Activated naive CD4-positive, alpha-beta T cell treated with anti-CD3 and anti-CD28 coated beads, Interleukin-2, amount 50 U/mL, for 24 hours (primary cell): ENCODE results near the gene SLC18A3.

Experiments
- H3K27ac Mint-ChIP-seq: one replicate; pipeline ENCODE4 v1.8.0; 2021; ENCODE audit warnings: mild to moderate bottlenecking, mixed read lengths
- H3K27me3 Mint-ChIP-seq: one replicate; pipeline ENCODE4 v1.8.0; 2021; ENCODE audit warnings: mixed read lengths
- H3K36me3 Mint-ChIP-seq: one replicate; pipeline ENCODE4 v1.8.0; 2021; ENCODE audit warnings: mixed read lengths
- H3K4me1 Mint-ChIP-seq: one replicate; pipeline ENCODE4 v1.8.0; 2021; ENCODE audit warnings: mixed read lengths
- H3K4me3 Mint-ChIP-seq: one replicate; pipeline ENCODE4 v1.8.0; 2021; ENCODE audit warnings: mild to moderate bottlenecking, mixed read lengths
- H3K9me3 Mint-ChIP-seq: one replicate; pipeline ENCODE4 v1.8.0; 2021; ENCODE audit warnings: mixed read lengths

SLC18A3 gene

GRCh38 chr10:49610114-49610457 is at the start of gene SLC18A3:
TSS of gene SLC18A3 (plus strand) at chr10:49610310. CDS start at chr10:49610741, 431 bp downstream.
- peaks cover 9% of the 10 kb centered on the region for H3K9me3 Mint-ChIP-seq
- H3K4me3 Mint-ChIP-seq: no peak within 1 kb of the TSS
- H3K27me3 Mint-ChIP-seq: peaks cover 39% of the 10 kb centered on the region
- H3K36me3 Mint-ChIP-seq: no peaks in the 10 kb centered on the region
- no peak within 1 kb of the TSS for H3K27ac Mint-ChIP-seq
- peaks cover 11% of the 10 kb centered on the region for H3K4me1 Mint-ChIP-seq

GRCh38 chr10:49560526-49560925 is 49.6 kb upstream of the SLC18A3 start:
- Mint-ChIP-seq H3K4me1 (no peaks in the 10 kb centered on the region), H3K36me3 (no peaks in the 10 kb centered on the region), H3K9me3 (no peaks in the 10 kb centered on the region), H3K27ac (no peak overlapping the region), H3K4me3 (no peak overlapping the region), H3K27me3 (peaks cover 7% of the 10 kb centered on the region)

- H3K27ac Mint-ChIP-seq: no peak overlapping the region
- H3K36me3 Mint-ChIP-seq: no peaks in the 10 kb centered on the region
- H3K27me3 Mint-ChIP-seq: peaks cover 10% of the 10 kb centered on the region
- no peak overlapping the region for H3K4me3 Mint-ChIP-seq
- no peaks in the 10 kb centered on the region for H3K9me3 Mint-ChIP-seq
- no peaks in the 10 kb centered on the region for H3K4me1 Mint-ChIP-seq
Measured at GRCh38 chr10:49562893-49563292, 47.2 kb upstream of the SLC18A3 start.

- Mint-ChIP-seq H3K27ac (no peak overlapping the region), H3K27me3 (peaks cover 10% of the 10 kb centered on the region), H3K36me3 (no peaks in the 10 kb centered on the region), H3K4me1 (no peaks in the 10 kb centered on the region), H3K9me3 (no peaks in the 10 kb centered on the region), H3K4me3 (no peak overlapping the region)
Measured at GRCh38 chr10:49564461-49565009, 45.6 kb upstream of the SLC18A3 start.

- no peak overlapping the region for H3K4me3 Mint-ChIP-seq
- no peaks in the 10 kb centered on the region for H3K4me1 Mint-ChIP-seq
- H3K36me3 Mint-ChIP-seq: no peaks in the 10 kb centered on the region
- H3K9me3 Mint-ChIP-seq: no peaks in the 10 kb centered on the region
- no peak overlapping the region for H3K27ac Mint-ChIP-seq
- peaks cover 5% of the 10 kb centered on the region for H3K27me3 Mint-ChIP-seq
Measured at GRCh38 chr10:49567810-49568209, 42.3 kb upstream of the SLC18A3 start.

- H3K27ac Mint-ChIP-seq: peak overlapping the region; percentile 2
Measured at GRCh38 chr10:49568235-49568634, 41.9 kb upstream of the SLC18A3 start.

GRCh38 chr10:49569031-49569631 is 41.0 kb upstream of the SLC18A3 start:
- no peaks in the 10 kb centered on the region for H3K4me1 Mint-ChIP-seq
- H3K27me3 Mint-ChIP-seq: peaks cover 3% of the 10 kb centered on the region
- no peak overlapping the region for H3K4me3 Mint-ChIP-seq
- H3K9me3 Mint-ChIP-seq: no peaks in the 10 kb centered on the region
- no peak overlapping the region for H3K27ac Mint-ChIP-seq
- H3K36me3 Mint-ChIP-seq: no peaks in the 10 kb centered on the region

More at GRCh38 chr10:49568235-49568634, 41.9 kb upstream of the SLC18A3 start:
- H3K4me3 Mint-ChIP-seq: no peak overlapping the region
- H3K27me3 Mint-ChIP-seq: peaks cover 3% of the 10 kb centered on the region
- no peaks in the 10 kb centered on the region for H3K36me3 Mint-ChIP-seq
- no peaks in the 10 kb centered on the region for H3K4me1 Mint-ChIP-seq
- no peaks in the 10 kb centered on the region for H3K9me3 Mint-ChIP-seq

GRCh38 chr10:49571388-49571787 is 38.7 kb upstream of the SLC18A3 start:
- Mint-ChIP-seq H3K4me1 (no peaks in the 10 kb centered on the region), H3K36me3 (no peaks in the 10 kb centered on the region)

GRCh38 chr10:49572594-49573114 is 37.5 kb upstream of the SLC18A3 start:
- no peak overlapping the region for H3K4me3 Mint-ChIP-seq
- no peaks in the 10 kb centered on the region for H3K9me3 Mint-ChIP-seq
- H3K4me1 Mint-ChIP-seq: no peaks in the 10 kb centered on the region
- no peak overlapping the region for H3K27ac Mint-ChIP-seq
- no peaks in the 10 kb centered on the region for H3K36me3 Mint-ChIP-seq
- H3K27me3 Mint-ChIP-seq: peaks cover 4% of the 10 kb centered on the region

More at GRCh38 chr10:49571388-49571787, 38.7 kb upstream of the SLC18A3 start:
- peaks cover 1% of the 10 kb centered on the region for H3K27me3 Mint-ChIP-seq
- H3K27ac Mint-ChIP-seq: no peak overlapping the region
- H3K4me3 Mint-ChIP-seq: no peak overlapping the region
- H3K9me3 Mint-ChIP-seq: no peaks in the 10 kb centered on the region

- Mint-ChIP-seq H3K27me3 (peaks cover 4% of the 10 kb centered on the region), H3K9me3 (no peaks in the 10 kb centered on the region), H3K27ac (no peak overlapping the region), H3K36me3 (no peaks in the 10 kb centered on the region), H3K4me1 (no peaks in the 10 kb centered on the region), H3K4me3 (no peak overlapping the region)
Measured at GRCh38 chr10:49575489-49576072, 34.5 kb upstream of the SLC18A3 start.

- Mint-ChIP-seq H3K9me3 (no peaks in the 10 kb centered on the region), H3K27ac (no peak overlapping the region), H3K4me3 (no peak overlapping the region), H3K27me3 (peaks cover 4% of the 10 kb centered on the region), H3K36me3 (no peaks in the 10 kb centered on the region), H3K4me1 (no peaks in the 10 kb centered on the region)
Measured at GRCh38 chr10:49577182-49577925, 32.8 kb upstream of the SLC18A3 start.

- Mint-ChIP-seq H3K9me3 (no peaks in the 10 kb centered on the region), H3K36me3 (no peaks in the 10 kb centered on the region), H3K27me3 (peaks cover 7% of the 10 kb centered on the region), H3K27ac (no peak overlapping the region), H3K4me3 (no peak overlapping the region), H3K4me1 (no peaks in the 10 kb centered on the region)
Measured at GRCh38 chr10:49578392-49578791, 31.7 kb upstream of the SLC18A3 start.

GRCh38 chr10:49579621-49580020 is 30.5 kb upstream of the SLC18A3 start:
- H3K4me1 Mint-ChIP-seq: no peaks in the 10 kb centered on the region
- H3K4me3 Mint-ChIP-seq: no peak overlapping the region
- H3K9me3 Mint-ChIP-seq: no peaks in the 10 kb centered on the region
- peaks cover 13% of the 10 kb centered on the region for H3K27me3 Mint-ChIP-seq
- no peak overlapping the region for H3K27ac Mint-ChIP-seq
- H3K36me3 Mint-ChIP-seq: no peaks in the 10 kb centered on the region

GRCh38 chr10:49585387-49585786 is 24.7 kb upstream of the SLC18A3 start:
- peaks cover 17% of the 10 kb centered on the region for H3K27me3 Mint-ChIP-seq
- H3K36me3 Mint-ChIP-seq: no peaks in the 10 kb centered on the region
- no peaks in the 10 kb centered on the region for H3K4me1 Mint-ChIP-seq
- H3K4me3 Mint-ChIP-seq: no peak overlapping the region
- no peak overlapping the region for H3K27ac Mint-ChIP-seq
- H3K9me3 Mint-ChIP-seq: no peaks in the 10 kb centered on the region

GRCh38 chr10:49587981-49588380 is 22.1 kb upstream of the SLC18A3 start:
- Mint-ChIP-seq H3K27me3 (peaks cover 23% of the 10 kb centered on the region), H3K27ac (no peak overlapping the region), H3K36me3 (no peaks in the 10 kb centered on the region), H3K9me3 (no peaks in the 10 kb centered on the region), H3K4me1 (no peaks in the 10 kb centered on the region), H3K4me3 (no peak overlapping the region)
